T-helper 2 cell treated with Interferon-gamma antibody and Interleukin-4, amounts not matched to agents 5 μg/mL and 100 μg/mL, for 36 hours (primary cell): ENCODE results near the gene NTRK3.

Experiments
- DNase-seq: peaks from one replicate; pipeline ENCODE4 v3.0.0; 2021; ENCODE audit warnings: low spot score
- H3K27ac Mint-ChIP-seq: one replicate; pipeline ENCODE4 v1.8.0; 2021; ENCODE audit warnings: mild to moderate bottlenecking, mixed read lengths
- H3K27me3 Mint-ChIP-seq: one replicate; pipeline ENCODE4 v1.8.0; 2021; ENCODE audit warnings: low read depth, mixed read lengths
- H3K36me3 Mint-ChIP-seq: one replicate; pipeline ENCODE4 v1.8.0; 2021; ENCODE audit warnings: low read depth, mixed read lengths
- H3K4me1 Mint-ChIP-seq: one replicate; pipeline ENCODE4 v1.8.0; 2021; ENCODE audit warnings: low read depth, mixed read lengths
- H3K4me3 Mint-ChIP-seq: one replicate; pipeline ENCODE4 v1.8.0; 2022; ENCODE audit warnings: mild to moderate bottlenecking, moderate library complexity, mixed read lengths
- H3K9me3 Mint-ChIP-seq: one replicate; pipeline ENCODE4 v1.8.0; 2021; ENCODE audit warnings: mixed read lengths

Gene NTRK3

GRCh38 chr15:87977907-87978306 is 278.6 kb downstream of the NTRK3 start:
- H3K27ac Mint-ChIP-seq, result no peak overlapping the region
- DNase-seq, result no peak
- H3K4me1 Mint-ChIP-seq, result no peaks in the 10 kb centered on the region
- no peaks in the 10 kb centered on the region for H3K36me3 Mint-ChIP-seq
- no peaks in the 10 kb centered on the region for H3K9me3 Mint-ChIP-seq
- H3K27me3 Mint-ChIP-seq, result no peaks in the 10 kb centered on the region
- H3K4me3 Mint-ChIP-seq, result no peak overlapping the region

GRCh38 chr15:87976552-87976951 is 280.0 kb downstream of the NTRK3 start:
- no peak overlapping the region for H3K4me3 Mint-ChIP-seq
- H3K9me3 Mint-ChIP-seq, result no peaks in the 10 kb centered on the region
- no peaks in the 10 kb centered on the region for H3K36me3 Mint-ChIP-seq
- no peaks in the 10 kb centered on the region for H3K4me1 Mint-ChIP-seq
- no peak for DNase-seq
- no peak overlapping the region for H3K27ac Mint-ChIP-seq
- no peaks in the 10 kb centered on the region for H3K27me3 Mint-ChIP-seq

DNA sequence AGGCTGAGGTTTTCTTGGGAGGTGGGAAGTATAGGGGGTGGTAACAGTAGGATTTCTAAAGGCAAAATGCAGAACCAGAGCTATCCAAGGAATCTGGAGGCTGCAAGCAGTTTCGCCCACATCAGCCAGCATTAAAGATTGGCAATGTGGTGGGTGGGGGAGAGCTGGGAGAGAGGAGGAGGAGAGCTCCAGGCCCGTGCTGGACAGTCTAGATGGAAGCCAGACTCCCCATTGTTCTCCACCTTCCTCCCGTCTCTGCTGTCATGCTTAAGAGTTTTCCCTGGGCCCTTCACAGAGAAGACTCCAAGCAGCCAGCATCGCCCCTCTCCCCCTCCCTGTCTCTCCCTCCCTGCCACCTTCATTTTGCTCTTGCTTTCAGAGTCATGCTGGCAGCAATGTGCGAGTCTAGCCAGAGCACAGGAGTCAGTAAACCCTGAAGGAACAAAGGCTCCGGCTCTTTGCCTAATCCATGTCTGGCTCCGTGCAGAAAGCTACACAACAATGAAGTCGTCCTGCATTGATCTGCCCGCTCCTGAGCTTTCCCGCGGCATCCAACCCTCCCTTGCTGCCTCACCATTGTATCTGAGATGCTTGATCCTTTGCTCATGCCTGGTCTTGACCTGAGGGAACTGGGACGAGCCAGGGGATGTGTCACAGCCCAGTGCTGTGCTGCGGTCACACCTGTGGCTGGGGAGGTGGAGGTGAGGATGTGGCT is 282.9 kb downstream of the NTRK3 start:
- no peaks in the 10 kb centered on the region for H3K9me3 Mint-ChIP-seq
- no peaks in the 10 kb centered on the region for H3K27me3 Mint-ChIP-seq
- no peak overlapping the region for H3K27ac Mint-ChIP-seq
- no peak overlapping the region for H3K4me3 Mint-ChIP-seq
- no peaks in the 10 kb centered on the region for H3K4me1 Mint-ChIP-seq
- no peak for DNase-seq
- no peaks in the 10 kb centered on the region for H3K36me3 Mint-ChIP-seq

DNA sequence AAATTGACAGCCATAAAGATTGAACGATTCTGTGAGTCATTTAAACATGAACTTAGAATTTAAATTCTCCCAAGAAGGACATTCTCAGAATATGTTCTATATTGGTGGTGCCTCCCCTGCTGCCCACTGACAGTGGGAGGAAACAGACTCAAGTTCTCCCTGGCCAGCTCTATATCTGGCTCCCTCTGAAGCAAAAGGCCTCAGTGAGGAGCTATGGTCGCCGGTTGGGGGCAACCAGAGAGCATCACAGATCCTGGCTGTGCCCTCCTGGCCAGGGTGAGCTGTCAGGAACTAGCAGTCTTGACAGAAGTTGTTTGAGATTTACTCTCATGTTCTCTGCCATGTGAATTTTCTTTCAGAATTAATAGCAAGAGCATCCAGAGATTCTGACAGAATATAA is 285.5 kb downstream of the NTRK3 start:
- no peaks in the 10 kb centered on the region for H3K36me3 Mint-ChIP-seq
- H3K9me3 Mint-ChIP-seq, result no peaks in the 10 kb centered on the region
- no peak overlapping the region for H3K4me3 Mint-ChIP-seq
- no peak for DNase-seq
- no peak overlapping the region for H3K27ac Mint-ChIP-seq
- no peaks in the 10 kb centered on the region for H3K4me1 Mint-ChIP-seq
- no peaks in the 10 kb centered on the region for H3K27me3 Mint-ChIP-seq

GRCh38 chr15:87967951-87968350 is 288.6 kb downstream of the NTRK3 start:
- Mint-ChIP-seq H3K4me1 (no peaks in the 10 kb centered on the region), H3K27ac (no peak overlapping the region), H3K27me3 (no peaks in the 10 kb centered on the region), H3K36me3 (no peaks in the 10 kb centered on the region), H3K9me3 (no peaks in the 10 kb centered on the region), H3K4me3 (no peak overlapping the region)
- DNase-seq, result no peak

DNA sequence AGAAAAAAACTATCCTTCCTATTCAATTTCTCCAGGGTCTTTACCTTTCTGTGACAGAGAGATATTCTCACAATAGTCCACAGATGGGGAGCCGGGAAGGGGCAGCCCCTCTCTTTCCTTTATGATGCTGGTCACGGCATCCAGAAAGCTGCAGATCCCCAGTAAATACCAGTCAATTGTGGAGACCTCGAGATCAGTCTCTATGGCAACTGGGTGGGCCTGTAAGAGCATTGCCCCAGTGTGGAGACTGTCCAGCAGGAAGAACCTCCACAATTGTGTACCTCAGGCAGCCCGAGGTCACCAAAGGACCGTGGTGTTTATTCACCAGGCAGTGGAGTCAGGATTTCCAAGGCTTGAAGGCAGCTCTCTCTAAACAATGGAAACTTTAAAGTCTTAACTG is 291.2 kb downstream of the NTRK3 start:
- Mint-ChIP-seq H3K36me3 (no peaks in the 10 kb centered on the region), H3K9me3 (no peaks in the 10 kb centered on the region), H3K4me1 (peaks cover 5% of the 10 kb centered on the region), H3K27ac (no peak overlapping the region), H3K27me3 (no peaks in the 10 kb centered on the region), H3K4me3 (no peak overlapping the region)
- no peak for DNase-seq

DNA sequence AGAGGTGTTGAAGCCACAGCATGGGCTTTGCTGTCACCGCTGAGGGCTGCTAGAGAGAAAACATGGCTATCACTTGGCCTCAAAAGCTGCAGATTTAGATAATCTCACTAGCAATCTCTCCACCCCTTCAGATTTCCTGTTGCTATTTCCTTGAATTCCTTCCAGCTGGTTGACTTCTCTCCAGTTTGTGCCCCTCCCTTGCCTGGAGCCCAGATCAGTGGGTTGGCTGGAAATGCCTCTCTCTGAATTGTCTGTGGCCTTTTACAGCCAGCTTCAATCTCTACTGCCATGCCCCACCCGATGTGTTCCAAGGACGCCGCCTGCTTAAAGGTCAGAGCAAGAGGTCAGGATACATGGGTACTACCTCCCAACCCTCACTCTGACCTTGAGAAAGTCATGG is 294.1 kb downstream of the NTRK3 start:
- no peaks in the 10 kb centered on the region for H3K36me3 Mint-ChIP-seq
- no peak overlapping the region for H3K4me3 Mint-ChIP-seq
- no peaks in the 10 kb centered on the region for H3K9me3 Mint-ChIP-seq
- DNase-seq, result no peak
- no peaks in the 10 kb centered on the region for H3K27me3 Mint-ChIP-seq
- peaks cover 5% of the 10 kb centered on the region for H3K4me1 Mint-ChIP-seq
- no peak overlapping the region for H3K27ac Mint-ChIP-seq

GRCh38 chr15:87961851-87962420 is 294.6 kb downstream of the NTRK3 start:
- Mint-ChIP-seq H3K27me3 (no peaks in the 10 kb centered on the region), H3K4me3 (no peak overlapping the region), H3K4me1 (peaks cover 5% of the 10 kb centered on the region), H3K36me3 (no peaks in the 10 kb centered on the region), H3K9me3 (no peaks in the 10 kb centered on the region), H3K27ac (no peak overlapping the region)
- no peak for DNase-seq

DNA sequence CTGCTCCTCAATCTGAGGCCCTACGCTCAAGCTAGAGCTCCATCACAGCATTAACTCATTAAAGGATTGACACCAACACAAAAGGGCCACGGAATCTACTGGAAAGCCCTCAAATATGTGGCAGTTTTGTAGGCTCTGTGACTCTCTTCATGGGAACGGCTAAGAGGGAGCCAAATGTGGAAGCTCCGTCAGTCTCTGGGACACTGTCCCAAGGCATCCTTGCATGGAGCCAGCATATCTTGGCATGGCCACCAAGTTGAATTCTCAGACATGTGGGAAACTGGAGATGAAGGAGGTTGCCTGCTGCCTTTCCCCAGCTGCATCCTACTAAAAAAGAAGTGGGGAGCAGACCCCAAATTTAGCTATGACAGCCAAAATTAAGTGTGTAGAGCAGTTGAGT is 296.9 kb downstream of the NTRK3 start:
- DNase-seq, result no peak
- peaks cover 5% of the 10 kb centered on the region for H3K4me1 Mint-ChIP-seq
- no peak overlapping the region for H3K27ac Mint-ChIP-seq
- no peaks in the 10 kb centered on the region for H3K36me3 Mint-ChIP-seq
- no peak overlapping the region for H3K4me3 Mint-ChIP-seq
- H3K27me3 Mint-ChIP-seq, result no peaks in the 10 kb centered on the region
- H3K9me3 Mint-ChIP-seq, result no peaks in the 10 kb centered on the region

DNA sequence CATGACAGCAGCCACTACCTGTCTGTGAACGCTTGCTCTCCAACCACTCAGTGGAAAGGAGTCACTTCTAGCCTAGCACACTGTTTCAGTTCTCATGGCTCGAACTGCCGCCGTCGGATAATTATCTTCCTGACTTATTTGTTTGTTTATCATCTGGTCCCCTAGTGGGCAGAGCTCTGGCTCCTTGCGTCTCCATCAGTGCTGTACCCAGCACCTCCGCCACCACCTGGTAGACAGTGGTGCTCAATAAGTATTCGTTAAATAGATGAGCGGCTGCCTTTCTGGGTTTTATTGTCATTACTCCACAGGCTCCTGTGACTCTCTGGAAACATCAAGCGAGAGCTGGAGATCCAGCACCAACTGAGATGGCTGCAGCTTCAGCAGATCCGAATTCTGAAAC is 297.5 kb downstream of the NTRK3 start:
- H3K4me1 Mint-ChIP-seq, result peaks cover 5% of the 10 kb centered on the region
- H3K4me3 Mint-ChIP-seq, result no peak overlapping the region
- no peaks in the 10 kb centered on the region for H3K36me3 Mint-ChIP-seq
- no peak for DNase-seq
- no peaks in the 10 kb centered on the region for H3K9me3 Mint-ChIP-seq
- H3K27ac Mint-ChIP-seq, result no peak overlapping the region
- H3K27me3 Mint-ChIP-seq, result no peaks in the 10 kb centered on the region

DNA sequence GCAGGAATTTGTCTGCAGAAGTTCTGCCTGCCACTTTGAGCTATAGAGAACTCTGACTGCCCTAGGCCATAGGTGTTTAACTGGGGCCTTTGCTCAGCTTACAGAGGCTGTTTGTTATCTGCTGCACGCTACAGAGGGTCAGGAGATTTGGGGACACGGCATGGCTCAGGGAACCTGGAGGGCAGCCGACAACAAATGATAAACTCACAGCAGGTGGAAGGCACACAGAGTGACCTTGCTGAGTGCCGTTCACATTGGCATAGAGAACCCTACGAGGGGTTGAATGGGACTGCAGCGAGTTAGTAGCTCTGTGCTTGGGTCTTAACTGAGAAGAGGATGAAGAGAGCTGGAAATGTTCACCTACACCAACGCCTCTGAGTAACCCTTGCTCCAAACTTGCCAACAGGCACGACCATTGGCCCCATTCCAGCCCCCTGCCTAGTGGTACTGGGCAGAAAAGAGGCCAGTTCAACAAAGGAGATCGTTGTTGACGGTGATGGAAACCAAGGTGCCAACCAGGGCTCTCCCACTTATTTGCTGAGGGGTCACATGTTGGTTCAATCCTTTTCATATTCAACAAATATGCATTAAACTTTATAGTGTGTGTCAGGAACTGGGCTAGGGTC is 301.1 kb downstream of the NTRK3 start:
- Mint-ChIP-seq H3K4me3 (no peak overlapping the region), H3K36me3 (no peaks in the 10 kb centered on the region), H3K4me1 (no peaks in the 10 kb centered on the region), H3K9me3 (no peaks in the 10 kb centered on the region), H3K27ac (no peak overlapping the region), H3K27me3 (no peaks in the 10 kb centered on the region)
- DNase-seq, result no peak

- no peaks in the 10 kb centered on the region for H3K4me1 Mint-ChIP-seq
- H3K36me3 Mint-ChIP-seq, result no peaks in the 10 kb centered on the region
- H3K27me3 Mint-ChIP-seq, result no peaks in the 10 kb centered on the region
- no peaks in the 10 kb centered on the region for H3K9me3 Mint-ChIP-seq
- no peak for DNase-seq
- H3K4me3 Mint-ChIP-seq, result no peak overlapping the region
- H3K27ac Mint-ChIP-seq, result no peak overlapping the region
These were observed 301.7 kb downstream of the NTRK3 start for GRCh38 chr15:87954793-87955192.

DNA sequence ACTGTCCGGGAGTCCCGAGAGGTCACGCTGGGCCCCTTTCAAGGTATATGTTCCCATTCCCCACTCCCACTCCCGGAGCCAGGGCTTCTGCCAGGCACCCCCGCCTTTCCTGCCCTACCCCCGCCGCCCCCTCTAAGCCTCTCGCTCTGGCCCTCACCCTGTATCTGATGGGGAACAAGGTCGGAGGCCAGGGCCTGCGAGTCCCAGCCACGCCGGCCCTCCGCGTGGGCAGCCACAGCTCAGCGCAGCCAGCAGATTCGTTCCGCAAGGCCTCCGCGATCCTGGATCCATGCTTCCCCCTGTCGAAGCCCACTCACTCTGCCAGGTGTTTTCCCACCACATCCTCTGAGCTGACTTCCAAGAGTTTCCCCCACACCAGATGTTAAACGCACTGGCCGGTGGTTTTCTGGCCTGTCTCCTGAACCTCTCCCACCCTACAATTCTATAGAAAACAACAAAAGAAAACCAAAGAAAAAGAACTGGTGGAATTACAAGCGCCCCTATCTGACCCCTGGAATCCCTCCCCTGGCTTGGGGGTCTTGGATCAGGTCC is 303.7 kb downstream of the NTRK3 start:
- no peaks in the 10 kb centered on the region for H3K4me1 Mint-ChIP-seq
- H3K27me3 Mint-ChIP-seq, result no peaks in the 10 kb centered on the region
- no peaks in the 10 kb centered on the region for H3K9me3 Mint-ChIP-seq
- H3K27ac Mint-ChIP-seq, result no peak overlapping the region
- H3K4me3 Mint-ChIP-seq, result no peak overlapping the region
- no peaks in the 10 kb centered on the region for H3K36me3 Mint-ChIP-seq
- no peak for DNase-seq

DNA sequence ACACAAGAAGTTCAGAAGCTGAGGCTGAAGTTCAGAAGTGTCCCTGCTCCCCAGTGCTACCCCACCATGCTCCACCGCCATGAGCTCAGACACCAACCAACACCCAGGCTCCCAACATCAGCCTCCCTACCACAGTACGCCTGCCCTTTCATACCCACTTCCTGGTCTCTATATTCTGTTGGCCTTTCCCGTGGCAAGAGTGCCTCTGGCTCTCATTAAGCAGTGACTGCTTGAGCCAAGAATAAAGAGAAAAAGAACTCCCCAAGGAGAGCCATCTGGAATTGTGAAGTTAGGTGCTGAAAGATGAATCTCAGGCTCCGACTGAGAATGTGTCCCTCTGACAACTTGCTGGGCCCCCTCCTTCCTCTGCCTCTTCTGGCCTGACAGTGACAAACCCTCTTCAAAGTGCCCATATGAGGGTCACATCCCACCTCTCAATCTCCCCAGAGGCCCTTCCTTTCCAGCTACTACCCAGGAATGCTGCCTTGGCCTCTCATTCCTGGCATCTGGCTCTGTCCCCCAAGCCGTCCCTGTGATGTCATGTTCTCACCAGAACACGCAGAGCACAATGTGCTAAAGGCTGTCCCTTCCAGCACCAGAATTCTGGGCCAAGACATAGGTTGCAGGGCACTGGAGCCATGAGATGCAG is 306.8 kb downstream of the NTRK3 start:
- H3K4me1 Mint-ChIP-seq, result no peaks in the 10 kb centered on the region
- H3K4me3 Mint-ChIP-seq, result no peak overlapping the region
- no peaks in the 10 kb centered on the region for H3K9me3 Mint-ChIP-seq
- H3K36me3 Mint-ChIP-seq, result no peaks in the 10 kb centered on the region
- no peak overlapping the region for H3K27ac Mint-ChIP-seq
- DNase-seq, result no peak
- H3K27me3 Mint-ChIP-seq, result no peaks in the 10 kb centered on the region
